ENCODE results near the gene AGR2. TPM values are rescaled to one million over a fixed set of nuclear protein-coding genes. Genes with fewer than 3 reads are reported as not detected.

AGR2 gene
- polyA plus RNA-seq, 1 of the 3 experiments (the other 2 are of a cell fraction): not detected

DNA sequence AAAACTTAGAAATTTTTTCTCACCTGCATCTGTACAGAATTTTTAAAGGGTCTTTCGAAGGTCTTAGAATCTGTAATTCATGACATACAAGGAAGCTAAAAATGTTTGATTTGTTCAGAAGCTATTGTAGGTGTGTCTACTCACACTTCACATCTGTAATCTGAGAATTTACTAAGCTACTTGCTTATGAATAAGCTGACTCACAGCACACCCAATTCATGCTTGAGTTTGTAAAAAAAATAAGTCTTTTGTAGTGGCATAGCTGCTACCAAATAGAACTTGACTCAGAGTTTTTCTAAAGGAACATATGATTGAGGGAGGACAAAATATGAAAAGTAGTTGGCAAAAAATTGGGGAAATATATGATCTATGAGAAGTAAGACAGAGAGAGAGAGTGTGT is 12.7 kb upstream of the AGR2 start:
- no peak for DNase-seq
- TF ChIP-seq, protein P1, sequence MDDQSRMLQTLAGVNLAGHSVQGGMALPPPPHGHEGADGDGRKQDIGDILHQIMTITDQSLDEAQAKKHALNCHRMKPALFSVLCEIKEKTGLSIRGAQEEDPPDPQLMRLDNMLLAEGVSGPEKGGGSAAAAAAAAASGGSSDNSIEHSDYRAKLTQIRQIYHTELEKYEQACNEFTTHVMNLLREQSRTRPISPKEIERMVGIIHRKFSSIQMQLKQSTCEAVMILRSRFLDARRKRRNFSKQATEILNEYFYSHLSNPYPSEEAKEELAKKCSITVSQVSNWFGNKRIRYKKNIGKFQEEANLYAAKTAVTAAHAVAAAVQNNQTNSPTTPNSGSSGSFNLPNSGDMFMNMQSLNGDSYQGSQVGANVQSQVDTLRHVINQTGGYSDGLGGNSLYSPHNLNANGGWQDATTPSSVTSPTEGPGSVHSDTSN (IDR thresholded peaks at IDR 0.05): no peak
- TF ChIP-seq RAD21 (IDR thresholded peaks at IDR 0.05; ENCODE audit: low read length) (no peak), MEF2A (IDR thresholded peaks at IDR 0.05; ENCODE audit: borderline replicate concordance, low read depth) (no peak), EP300 (IDR thresholded peaks at IDR 0.05; ENCODE audit: borderline replicate concordance in 1 of 2, low read depth in 1 of 2, low read length in 1 of 2) (no peak), MAX (IDR thresholded peaks at IDR 0.05; ENCODE audit: low read depth) (no peak), JUND (IDR thresholded peaks at IDR 0.05) (no peak), CTCF (IDR thresholded peaks at IDR 0.05) (no peak), MXI1 (IDR thresholded peaks at IDR 0.05; ENCODE audit: low read depth, low read length) (no peak), RXRA (IDR thresholded peaks at IDR 0.05; ENCODE audit: borderline replicate concordance, low read depth) (no peak), RCOR1 (IDR thresholded peaks at IDR 0.05; ENCODE audit: low read length) (no peak), TCF12 (IDR thresholded peaks at IDR 0.05) (no peak), SIN3A (IDR thresholded peaks at IDR 0.05; ENCODE audit: borderline replicate concordance, low read depth, low read length) (no peak), TAF1 (IDR thresholded peaks at IDR 0.05; ENCODE audit: borderline replicate concordance, low read depth, low read length) (no peak), TEAD4 (IDR thresholded peaks at IDR 0.05; ENCODE audit: borderline replicate concordance, insufficient read depth) (no peak), SMC3 (IDR thresholded peaks at IDR 0.05; ENCODE audit: low read depth, low read length) (no peak), NFIC (IDR thresholded peaks at IDR 0.05; ENCODE audit: borderline replicate concordance) (no peak)
- TF ChIP-seq, protein P2, sequence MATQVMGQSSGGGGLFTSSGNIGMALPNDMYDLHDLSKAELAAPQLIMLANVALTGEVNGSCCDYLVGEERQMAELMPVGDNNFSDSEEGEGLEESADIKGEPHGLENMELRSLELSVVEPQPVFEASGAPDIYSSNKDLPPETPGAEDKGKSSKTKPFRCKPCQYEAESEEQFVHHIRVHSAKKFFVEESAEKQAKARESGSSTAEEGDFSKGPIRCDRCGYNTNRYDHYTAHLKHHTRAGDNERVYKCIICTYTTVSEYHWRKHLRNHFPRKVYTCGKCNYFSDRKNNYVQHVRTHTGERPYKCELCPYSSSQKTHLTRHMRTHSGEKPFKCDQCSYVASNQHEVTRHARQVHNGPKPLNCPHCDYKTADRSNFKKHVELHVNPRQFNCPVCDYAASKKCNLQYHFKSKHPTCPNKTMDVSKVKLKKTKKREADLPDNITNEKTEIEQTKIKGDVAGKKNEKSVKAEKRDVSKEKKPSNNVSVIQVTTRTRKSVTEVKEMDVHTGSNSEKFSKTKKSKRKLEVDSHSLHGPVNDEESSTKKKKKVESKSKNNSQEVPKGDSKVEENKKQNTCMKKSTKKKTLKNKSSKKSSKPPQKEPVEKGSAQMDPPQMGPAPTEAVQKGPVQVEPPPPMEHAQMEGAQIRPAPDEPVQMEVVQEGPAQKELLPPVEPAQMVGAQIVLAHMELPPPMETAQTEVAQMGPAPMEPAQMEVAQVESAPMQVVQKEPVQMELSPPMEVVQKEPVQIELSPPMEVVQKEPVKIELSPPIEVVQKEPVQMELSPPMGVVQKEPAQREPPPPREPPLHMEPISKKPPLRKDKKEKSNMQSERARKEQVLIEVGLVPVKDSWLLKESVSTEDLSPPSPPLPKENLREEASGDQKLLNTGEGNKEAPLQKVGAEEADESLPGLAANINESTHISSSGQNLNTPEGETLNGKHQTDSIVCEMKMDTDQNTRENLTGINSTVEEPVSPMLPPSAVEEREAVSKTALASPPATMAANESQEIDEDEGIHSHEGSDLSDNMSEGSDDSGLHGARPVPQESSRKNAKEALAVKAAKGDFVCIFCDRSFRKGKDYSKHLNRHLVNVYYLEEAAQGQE (IDR thresholded peaks at IDR 0.05; ENCODE audit: low read depth, low read length): no peak
- TF ChIP-seq, protein P3, sequence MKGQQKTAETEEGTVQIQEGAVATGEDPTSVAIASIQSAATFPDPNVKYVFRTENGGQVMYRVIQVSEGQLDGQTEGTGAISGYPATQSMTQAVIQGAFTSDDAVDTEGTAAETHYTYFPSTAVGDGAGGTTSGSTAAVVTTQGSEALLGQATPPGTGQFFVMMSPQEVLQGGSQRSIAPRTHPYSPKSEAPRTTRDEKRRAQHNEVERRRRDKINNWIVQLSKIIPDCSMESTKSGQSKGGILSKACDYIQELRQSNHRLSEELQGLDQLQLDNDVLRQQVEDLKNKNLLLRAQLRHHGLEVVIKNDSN (IDR thresholded peaks at IDR 0.05; ENCODE audit: borderline replicate concordance, low read depth): no peak
- TF ChIP-seq, protein P4, sequence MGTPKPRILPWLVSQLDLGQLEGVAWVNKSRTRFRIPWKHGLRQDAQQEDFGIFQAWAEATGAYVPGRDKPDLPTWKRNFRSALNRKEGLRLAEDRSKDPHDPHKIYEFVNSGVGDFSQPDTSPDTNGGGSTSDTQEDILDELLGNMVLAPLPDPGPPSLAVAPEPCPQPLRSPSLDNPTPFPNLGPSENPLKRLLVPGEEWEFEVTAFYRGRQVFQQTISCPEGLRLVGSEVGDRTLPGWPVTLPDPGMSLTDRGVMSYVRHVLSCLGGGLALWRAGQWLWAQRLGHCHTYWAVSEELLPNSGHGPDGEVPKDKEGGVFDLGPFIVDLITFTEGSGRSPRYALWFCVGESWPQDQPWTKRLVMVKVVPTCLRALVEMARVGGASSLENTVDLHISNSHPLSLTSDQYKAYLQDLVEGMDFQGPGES (IDR thresholded peaks at IDR 0.05; ENCODE audit: low read depth, low read length): no peak
- WGBS (ENCODE audit: low lambda C conversion rate): 37% methylated on average over 1 of the region's 1 CpG
- Histone ChIP-seq H3K27ac (ENCODE audit: low read depth in 2 of 2, low read length in 1 of 2) (no peak overlapping the region), H3K9ac (no peak overlapping the region), H3K9me3 (no peaks in the 10 kb centered on the region), H3K9me2 (no peaks in the 10 kb centered on the region), H3K36me3 (replicated peaks in 1 of 2; ENCODE audit: control insufficient read depth in 1 of 2, insufficient read depth in 2 of 2, low read length in 1 of 2) (no peaks in the 10 kb centered on the region), H3K79me2 (ENCODE audit: insufficient read depth) (no peaks in the 10 kb centered on the region), H2AFZ (ENCODE audit: low read depth) (no peak overlapping the region), H3K4me3 (ENCODE audit: low read depth in 2 of 2, low read length in 1 of 2) (no peak overlapping the region), H3F3A (replicated peaks; ENCODE audit: insufficient read depth) (no peaks in the 10 kb centered on the region), H3K4me2 (no peak overlapping the region), H3K4me1 (ENCODE audit: control insufficient read depth in 1 of 2, insufficient read depth in 2 of 2, low read depth in 1 of 2, low read length in 1 of 2) (no peaks in the 10 kb centered on the region), H3K27me3 (ENCODE audit: insufficient read depth) (peaks cover 15% of the 10 kb centered on the region; the same call in 1 of the 2 replicates), H4K20me1 (ENCODE audit: insufficient read depth) (no peaks in the 10 kb centered on the region)
- CTCF ChIA-PET: interaction anchor here (1.1 to 2.8 kb wide), 3 partner anchors 17 to 103 kb away, joined by 3 to 16 read pairs (median 3); no protein-coding TSS in a partner anchor
- POLR2A ChIA-PET: no interaction called here
